HG02884 (cell line): ENCODE measurements around the gene KIAA1143.

Source experiments
- ATAC-seq: cut with Tn5 transposase; IDR thresholded peaks from one replicate; pipeline ENCODE4 v1.9.1; 2021; ENCODE audit warnings: mild to moderate bottlenecking, moderate library complexity; ENCODE audit not compliant: unreplicated experiment

KIAA1143 gene

GRCh38 chr3:44761424-44762169, at the start of gene KIAA1143, which contains the start of gene KIF15:
Gene KIAA1143 (minus strand): TSS chr3:44761619. CDS start chr3:44761602, 17 bp downstream.
Gene KIF15 (plus strand): TSS chr3:44761794. CDS start chr3:44761866, 72 bp downstream.
- ATAC-seq: peak; percentile 88

DNA sequence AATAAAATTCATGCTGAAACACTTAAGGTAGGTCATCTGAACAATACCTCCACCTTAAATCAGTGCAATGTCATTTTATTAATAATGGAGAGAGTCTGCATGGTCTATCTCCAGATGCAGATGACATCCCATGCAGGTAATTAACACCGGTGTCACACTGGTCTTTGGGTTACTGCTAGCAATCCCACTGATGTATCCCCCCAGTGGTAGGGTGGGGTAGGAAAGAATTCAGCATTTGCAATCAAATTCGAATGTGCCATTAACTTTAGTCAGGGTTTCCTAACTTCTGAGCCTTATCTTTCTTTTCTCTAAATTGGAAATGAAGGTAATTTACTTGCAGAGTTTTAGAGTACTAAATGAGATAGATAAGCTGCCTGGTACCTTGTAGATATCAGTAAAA, 44.5 kb upstream of the KIAA1143 start:
- ATAC-seq: no peak

GRCh38 chr3:44803298-44803697, 41.9 kb upstream of the KIAA1143 start:
- no peak for ATAC-seq

DNA sequence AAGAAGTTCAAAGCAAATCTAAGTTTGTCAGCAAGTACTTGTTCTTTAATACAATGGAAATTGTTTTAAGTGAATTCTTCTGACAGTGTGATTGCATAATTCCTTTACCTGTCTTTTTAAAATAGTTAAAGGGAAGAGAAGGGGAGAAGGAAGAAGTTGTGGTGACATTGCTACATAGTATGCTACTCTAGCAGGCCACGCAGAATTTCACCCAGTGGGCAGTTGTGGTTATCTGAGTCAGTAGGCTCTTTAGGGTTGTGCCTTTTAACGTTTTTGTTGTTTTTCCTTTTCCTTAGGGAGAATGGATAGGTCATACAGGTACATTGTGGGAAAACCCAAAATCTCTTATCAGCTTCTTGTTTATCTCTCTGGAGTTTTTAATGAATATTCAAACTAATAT, 40.6 kb upstream of the KIAA1143 start:
- no peak for ATAC-seq

GRCh38 chr3:44795197-44795596, 33.8 kb upstream of the KIAA1143 start:
- ATAC-seq: no peak

- ATAC-seq: no peak
Measured at GRCh38 chr3:44782891-44783290, 21.5 kb upstream of the KIAA1143 start.

GRCh38 chr3:44772099-44772442, 10.7 kb upstream of the KIAA1143 start:
- no peak for ATAC-seq

GRCh38 chr3:44771424-44772098, 10.1 kb upstream of the KIAA1143 start:
- ATAC-seq: no peak

GRCh38 chr3:44764248-44764647, 2.8 kb upstream of the KIAA1143 start:
- ATAC-seq: no peak

DNA sequence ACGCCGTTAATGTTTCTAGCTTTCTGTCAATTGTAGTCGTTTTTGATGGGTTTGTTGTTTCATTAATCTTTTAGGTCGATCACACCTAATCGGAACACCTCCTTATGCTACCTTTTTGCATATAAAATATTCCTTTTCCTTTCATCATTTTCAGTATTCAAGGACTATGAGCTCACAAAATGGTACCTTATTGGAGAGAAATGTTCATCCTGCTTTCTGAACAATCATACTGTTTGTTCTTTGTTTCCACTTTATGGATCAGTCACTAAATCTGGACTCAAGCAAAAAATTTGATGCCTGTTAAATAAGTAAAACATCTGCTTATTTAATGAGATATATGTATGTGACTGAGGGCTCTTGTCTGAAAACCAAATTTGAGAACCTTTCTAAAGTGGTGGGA, 1.3 kb upstream of the KIAA1143 start:
- ATAC-seq: no peak

- peak; percentile 14 for ATAC-seq
Measured at GRCh38 chr3:44762170-44762677, 805 bp upstream of the KIAA1143 start.

- ATAC-seq: no peak
Measured at GRCh38 chr3:44761101-44761423, 357 bp downstream of the KIAA1143 start.

DNA sequence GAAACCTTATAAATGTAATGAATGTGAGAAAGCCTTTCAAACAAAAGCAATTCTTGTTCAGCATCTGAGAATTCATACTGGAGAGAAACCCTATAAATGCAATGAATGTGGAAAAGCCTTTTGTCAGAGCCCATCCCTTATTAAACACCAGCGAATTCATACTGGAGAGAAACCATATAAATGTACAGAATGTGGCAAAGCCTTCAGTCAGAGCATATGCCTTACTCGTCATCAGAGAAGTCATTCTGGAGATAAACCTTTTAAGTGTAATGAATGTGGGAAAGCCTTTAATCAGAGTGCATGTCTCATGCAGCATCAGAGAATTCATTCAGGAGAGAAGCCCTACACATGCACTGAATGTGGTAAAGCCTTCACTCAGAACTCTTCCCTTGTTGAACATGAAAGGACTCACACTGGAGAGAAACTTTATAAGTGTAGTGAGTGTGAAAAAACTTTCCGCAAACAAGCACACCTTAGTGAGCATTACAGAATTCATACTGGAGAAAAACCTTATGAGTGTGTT, 26.7 kb downstream of the KIAA1143 start:
- ATAC-seq: no peak

- peak; percentile 78 for ATAC-seq
Measured at GRCh38 chr3:44729384-44729910, 32.0 kb downstream of the KIAA1143 start, which contains the start of gene ZNF501. Gene ZNF501 (plus strand): TSS chr3:44729635. CDS start chr3:44734422, 4,787 bp downstream.

DNA sequence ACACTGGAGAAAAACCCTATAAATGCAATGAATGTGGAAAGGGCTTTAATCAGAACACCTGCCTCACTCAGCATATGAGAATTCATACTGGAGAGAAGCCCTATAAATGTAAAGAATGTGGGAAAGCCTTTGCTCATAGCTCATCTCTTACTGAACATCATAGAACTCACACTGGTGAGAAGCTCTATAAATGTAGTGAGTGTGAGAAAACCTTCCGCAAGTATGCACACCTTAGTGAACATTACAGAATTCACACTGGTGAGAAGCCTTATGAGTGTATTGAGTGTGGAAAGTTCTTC, 39.4 kb downstream of the KIAA1143 start:
- no peak for ATAC-seq

DNA sequence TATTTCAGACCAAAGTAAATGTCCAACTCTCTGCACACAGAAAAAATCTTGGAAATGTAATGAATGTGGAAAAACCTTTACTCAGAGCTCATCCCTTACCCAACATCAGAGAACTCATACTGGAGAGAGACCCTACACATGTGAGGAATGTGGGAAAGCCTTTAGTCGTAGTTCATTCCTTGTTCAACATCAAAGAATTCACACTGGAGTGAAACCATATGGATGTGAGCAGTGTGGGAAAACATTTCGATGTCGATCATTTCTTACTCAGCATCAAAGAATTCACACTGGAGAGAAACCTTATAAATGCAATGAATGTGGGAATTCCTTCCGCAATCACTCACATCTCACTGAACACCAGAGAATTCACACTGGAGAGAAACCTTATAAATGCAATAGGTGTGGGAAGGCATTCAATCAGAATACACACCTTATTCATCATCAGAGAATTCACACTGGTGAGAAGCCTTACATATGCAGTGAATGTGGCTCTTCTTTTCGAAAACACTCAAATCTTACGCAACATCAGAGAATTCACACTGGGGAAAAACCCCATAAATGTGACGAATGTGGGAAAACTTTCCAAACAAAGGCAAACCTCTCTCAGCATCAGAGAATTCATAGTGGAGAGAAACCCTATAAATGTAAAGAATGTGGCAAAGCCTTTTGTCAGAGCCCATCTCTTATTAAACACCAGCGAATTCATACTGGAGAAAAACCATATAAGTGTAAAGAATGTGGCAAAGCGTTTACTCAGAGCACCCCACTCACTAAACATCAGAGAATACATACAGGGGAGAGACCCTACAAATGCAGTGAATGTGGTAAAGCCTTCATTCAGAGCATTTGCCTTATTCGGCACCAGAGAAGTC, 40.0 kb downstream of the KIAA1143 start:
- ATAC-seq: no peak

- no peak for ATAC-seq
Measured at GRCh38 chr3:44712455-44713075, 48.9 kb downstream of the KIAA1143 start, which contains the start of gene ZNF502. Gene ZNF502 (plus strand): TSS chr3:44712660. CDS start chr3:44720262, 7,602 bp downstream.
